Left lung (tissue), 10 donors: ENCODE measurements around the gene RAMACL. TPM values are rescaled to one million over a fixed set of nuclear protein-coding genes. Genes with fewer than 3 reads are reported as not detected.

Experiments
- ATAC-seq: fragments of 200-7000 bp; cut with Tn5 transposase; one replicate; pipeline ENCODE4 v1.9.1; 2020; ENCODE audit warnings: moderate library complexity
- DNase-seq, 4 donors: peaks; one replicate each; pipeline ENCODE4 v3.0.0-alpha.2; 2013 to 2020
- H3K27ac ChIP-seq, 2 donors: fragments of 200-600 bp; sonication (generic) in 1 of 2; one replicate each; pipeline versions ENCODE4 v1.5.0 to v1.8.0; 2020 to 2021
- H3K27me3 ChIP-seq, 2 donors: fragments of 200-600 bp; sonication (generic) in 1 of 2; one replicate each; pipeline versions ENCODE4 v1.5.0 to v1.8.0; 2020 to 2021
- H3K36me3 ChIP-seq, 2 donors: fragments of 200-600 bp; sonication (generic) in 1 of 2; one replicate each; pipeline versions ENCODE4 v1.5.0 to v1.8.0; 2020 to 2021
- H3K4me1 ChIP-seq, 2 donors: fragments of 200-600 bp; one replicate each; pipeline ENCODE4 v1.8.0; 2021
- H3K4me3 ChIP-seq, 2 donors: fragments of 200-600 bp; sonication (generic) in 1 of 2; one replicate each; pipeline versions ENCODE4 v1.5.0 to v1.8.0; 2020 to 2021; ENCODE audit warnings: mild to moderate bottlenecking in 1 of 2
- H3K9me3 ChIP-seq, 2 donors: fragments of 200-600 bp; sonication (generic) in 1 of 2; one replicate each; pipeline versions ENCODE4 v1.5.0 to v1.8.0; 2020 to 2021
- intact Hi-C, 2 donors: fragments of 100-400 bp; cut with DNase I; formaldehyde crosslinking; loops; one replicate each; pipeline versions ENCODE4 v1.11.2 to v1.14.2; 2022
- polyA plus RNA-seq, 6 donors: library from polyadenylated mRNA; unstranded; fragments of 120-200 nt; gene quantifications; one replicate each; pipeline ENCODE4 v1.2.1, GENCODE V29; 2013; ENCODE audit not compliant: insufficient read length in 6 of 6
- total RNA-seq, 2 donors: library from RNA; stranded (reverse); fragmentation: NEBNext Ultra II Directional; extraction: Animal tissue kit (Norgen Biotek cat#: 25700); gene quantifications; one replicate each; pipeline ENCODE4 v1.2.1, GENCODE V29; 2021
- TF ChIP-seq, protein P1 (sequence below), 2 donors: fragments of 200-600 bp; sonication (generic) in 1 of 2; IDR thresholded peaks; one replicate each; pipeline versions ENCODE4 v1.5.0 to v1.8.0; 2021; ENCODE audit warnings: antibody characterized with exemption in 2 of 2
- donor health status: DM: no; HTN: yes; CAD: no.
- donor health status: DM: no; HTN: no; CAD: no.

RAMACL gene
- total and polyA plus RNA-seq, 8 donors, result 0.27 to 6.0 (median 0.47) TPM

DNA sequence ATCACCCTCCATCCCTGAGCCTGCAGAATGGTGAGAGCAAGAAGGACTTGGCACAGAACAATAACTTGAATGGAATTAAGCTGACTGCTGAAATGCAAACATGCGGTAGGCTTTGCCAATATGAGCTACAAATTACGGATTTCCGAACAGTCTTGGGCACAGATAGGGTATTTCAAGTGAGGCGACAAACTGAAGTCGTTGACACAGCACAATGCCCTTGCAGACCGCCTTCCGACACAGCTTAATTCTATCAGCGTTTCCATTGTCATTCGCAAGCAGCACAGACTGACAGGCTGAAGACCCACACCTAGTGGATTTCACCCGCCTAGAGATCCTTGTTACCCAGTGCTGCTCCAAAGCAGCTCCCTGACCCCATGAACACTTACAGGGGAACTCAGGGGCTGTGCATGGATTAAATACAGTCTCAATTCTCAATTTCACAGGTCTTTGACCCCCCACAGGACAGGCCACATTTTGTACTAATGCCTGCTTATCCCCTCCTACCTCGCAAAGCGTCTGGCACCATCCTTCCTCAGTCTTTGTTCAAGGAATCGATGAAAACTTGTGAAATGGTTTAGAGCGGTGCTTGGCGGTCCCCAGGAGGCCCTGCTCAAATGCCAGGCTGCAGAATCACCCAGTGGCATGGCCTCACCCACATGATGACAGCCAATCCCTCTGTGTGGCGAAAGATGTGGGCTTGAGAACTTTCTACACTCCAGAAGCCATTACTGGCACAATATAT is 34.6 kb downstream of the RAMACL start:
- Histone ChIP-seq H3K9me3 (no peaks in the 10 kb centered on the region), H3K27ac (no peak overlapping the region), H3K4me3 (no peak overlapping the region), H3K36me3 (peaks cover 0 to under 1% of the 10 kb centered on the region in 2 donors), H3K4me1 (peaks cover 0 to 31% of the 10 kb centered on the region in 2 donors), H3K27me3 (no peaks in the 10 kb centered on the region)
- intact Hi-C loops, result no loop called here
- no peak for ATAC-seq
- TF ChIP-seq, protein P1, sequence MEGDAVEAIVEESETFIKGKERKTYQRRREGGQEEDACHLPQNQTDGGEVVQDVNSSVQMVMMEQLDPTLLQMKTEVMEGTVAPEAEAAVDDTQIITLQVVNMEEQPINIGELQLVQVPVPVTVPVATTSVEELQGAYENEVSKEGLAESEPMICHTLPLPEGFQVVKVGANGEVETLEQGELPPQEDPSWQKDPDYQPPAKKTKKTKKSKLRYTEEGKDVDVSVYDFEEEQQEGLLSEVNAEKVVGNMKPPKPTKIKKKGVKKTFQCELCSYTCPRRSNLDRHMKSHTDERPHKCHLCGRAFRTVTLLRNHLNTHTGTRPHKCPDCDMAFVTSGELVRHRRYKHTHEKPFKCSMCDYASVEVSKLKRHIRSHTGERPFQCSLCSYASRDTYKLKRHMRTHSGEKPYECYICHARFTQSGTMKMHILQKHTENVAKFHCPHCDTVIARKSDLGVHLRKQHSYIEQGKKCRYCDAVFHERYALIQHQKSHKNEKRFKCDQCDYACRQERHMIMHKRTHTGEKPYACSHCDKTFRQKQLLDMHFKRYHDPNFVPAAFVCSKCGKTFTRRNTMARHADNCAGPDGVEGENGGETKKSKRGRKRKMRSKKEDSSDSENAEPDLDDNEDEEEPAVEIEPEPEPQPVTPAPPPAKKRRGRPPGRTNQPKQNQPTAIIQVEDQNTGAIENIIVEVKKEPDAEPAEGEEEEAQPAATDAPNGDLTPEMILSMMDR (IDR thresholded peaks at IDR 0.05), result no peak
- no peak for DNase-seq

DNA sequence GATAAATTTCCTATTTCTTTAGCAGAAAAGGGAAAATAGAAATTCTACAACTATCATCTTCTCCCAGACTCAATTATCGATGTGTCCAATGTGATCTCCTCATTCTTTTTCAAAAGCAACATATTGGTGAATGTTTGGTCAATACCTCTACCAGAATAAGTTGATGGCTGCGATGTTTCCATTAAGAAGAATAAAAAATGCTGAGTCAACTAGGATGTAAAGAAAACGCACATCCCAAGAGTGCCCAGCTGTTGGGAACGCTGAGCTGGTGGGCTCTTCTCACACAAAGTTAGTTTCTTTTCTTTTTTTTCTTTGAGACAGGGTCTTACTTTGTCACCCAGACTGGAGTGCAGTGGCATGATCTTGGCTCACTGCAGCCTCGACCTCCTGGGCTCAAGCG is 39.8 kb downstream of the RAMACL start:
- TF ChIP-seq, protein P1 (IDR thresholded peaks at IDR 0.05), result no peak
- Histone ChIP-seq H3K27me3 (no peaks in the 10 kb centered on the region), H3K27ac (no peak overlapping the region), H3K4me1 (peaks cover 0 to 12% of the 10 kb centered on the region in 2 donors), H3K4me3 (no peak overlapping the region), H3K36me3 (peaks cover 0 to 20% of the 10 kb centered on the region in 2 donors), H3K9me3 (no peaks in the 10 kb centered on the region)
- no peak for ATAC-seq
- intact Hi-C loops, result no loop called here
- no peak for DNase-seq

DNA sequence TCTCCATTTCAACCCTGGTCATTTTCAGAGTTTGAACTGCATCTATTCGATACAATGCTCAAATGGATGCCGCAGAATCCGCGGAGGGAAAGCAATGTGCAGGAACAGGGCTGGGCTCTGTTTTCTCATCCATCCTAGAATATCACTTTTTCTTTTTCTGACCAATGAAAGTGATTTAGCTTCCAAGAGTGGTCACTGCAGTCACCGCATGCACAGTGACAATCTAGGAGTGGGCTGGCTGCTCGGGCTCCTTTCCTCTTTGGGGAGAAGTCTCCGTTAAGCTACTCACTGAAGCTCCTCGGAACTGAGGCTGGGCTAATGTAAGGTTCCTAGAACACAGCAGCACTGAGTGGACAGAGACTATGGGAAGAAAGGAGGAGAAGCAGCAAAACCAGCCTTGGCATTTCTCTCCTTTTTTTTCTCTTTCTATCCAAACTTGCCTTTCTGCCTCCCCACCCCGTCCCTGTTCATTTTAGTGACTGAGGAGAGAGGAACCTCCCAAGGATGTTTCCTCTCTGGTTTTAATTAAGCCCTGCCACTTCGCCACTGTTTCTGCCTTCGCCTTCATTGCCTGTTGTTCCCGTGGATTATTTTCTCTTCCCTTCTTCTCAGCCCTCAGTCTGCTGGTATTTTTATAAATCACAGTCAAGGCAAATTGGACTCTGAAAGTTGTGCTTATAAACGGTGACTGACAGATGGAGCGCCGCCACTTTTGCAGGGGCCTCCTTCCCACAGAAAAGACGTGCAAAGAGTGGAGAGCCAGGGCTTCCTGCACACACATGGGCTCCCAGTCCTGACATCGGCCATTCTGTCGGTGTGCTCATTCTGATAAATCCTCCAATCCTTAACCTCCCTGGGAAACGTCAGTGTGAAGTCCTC is 41.1 kb downstream of the RAMACL start:
- intact Hi-C loops, result no loop called here
- Histone ChIP-seq H3K27ac (no peak overlapping the region), H3K4me1 (peaks cover 0 to 23% of the 10 kb centered on the region in 2 donors), H3K4me3 (no peak overlapping the region), H3K36me3 (peaks cover 0 to 20% of the 10 kb centered on the region in 2 donors), H3K9me3 (no peaks in the 10 kb centered on the region), H3K27me3 (no peaks in the 10 kb centered on the region)
- ATAC-seq, result no peak
- TF ChIP-seq, protein P1 (IDR thresholded peaks at IDR 0.05), result no peak
- no peak for DNase-seq

DNA sequence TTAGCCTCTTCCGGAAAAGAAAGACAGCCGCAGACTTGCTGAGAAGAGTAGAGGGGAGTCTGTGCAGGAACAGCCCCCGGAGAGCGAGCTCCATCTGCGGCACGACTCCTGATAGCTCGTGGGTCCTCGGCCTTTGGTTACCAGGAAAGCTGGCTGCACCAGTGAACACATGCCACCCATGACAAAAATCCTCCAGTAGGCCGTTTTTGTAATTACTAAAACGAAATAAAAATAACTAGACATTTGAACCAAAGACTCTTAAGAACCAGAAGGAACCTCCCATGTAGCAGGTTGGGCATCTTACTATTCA is 42.2 kb downstream of the RAMACL start:
- H3K27me3 ChIP-seq, result no peaks in the 10 kb centered on the region

More for the DNA sequence above, 42.2 kb downstream of the RAMACL start:
- H3K9me3 ChIP-seq, result no peaks in the 10 kb centered on the region
- H3K4me3 ChIP-seq, result no peak overlapping the region
- no peak for ATAC-seq
- peaks cover 0 to 20% of the 10 kb centered on the region in 2 donors for H3K36me3 ChIP-seq
- intact Hi-C loops, result no loop called here
- peaks cover 0 to 23% of the 10 kb centered on the region in 2 donors for H3K4me1 ChIP-seq
- TF ChIP-seq, protein P1 (IDR thresholded peaks at IDR 0.05), result no peak
- no peak for DNase-seq
- no peak overlapping the region for H3K27ac ChIP-seq
